ENCODE data around the gene DUSP22.

Gene DUSP22

GRCh38 chr6:307065-307814 is 15.0 kb downstream of the DUSP22 start:
- DNase-seq (ENCODE audit: low read depth), result no peak
- H3K4me3 ChIP-seq (ENCODE audit: low read depth, low read length), result no peak overlapping the region
- TF ChIP-seq CTCF (IDR thresholded peaks at IDR 0.05; ENCODE audit: insufficient read depth, low read depth, low read length, missing control alignments), result no peak

GRCh38 chr6:307874-308273 is 15.6 kb downstream of the DUSP22 start:
- no peak overlapping the region for H3K4me3 ChIP-seq (ENCODE audit: low read depth, low read length)
- no peak for TF ChIP-seq CTCF (IDR thresholded peaks at IDR 0.05; ENCODE audit: insufficient read depth, low read depth, low read length, missing control alignments)
- no peak for DNase-seq (ENCODE audit: low read depth)

- no peak for TF ChIP-seq CTCF (IDR thresholded peaks at IDR 0.05; ENCODE audit: insufficient read depth, low read depth, low read length, missing control alignments)
- no peak for DNase-seq (ENCODE audit: low read depth)
- no peak overlapping the region for H3K4me3 ChIP-seq (ENCODE audit: low read depth, low read length)
These were observed 16.0 kb downstream of the DUSP22 start for GRCh38 chr6:308307-308706.

GRCh38 chr6:308768-309167 is 16.5 kb downstream of the DUSP22 start:
- no peak for DNase-seq (ENCODE audit: low read depth)

DNA sequence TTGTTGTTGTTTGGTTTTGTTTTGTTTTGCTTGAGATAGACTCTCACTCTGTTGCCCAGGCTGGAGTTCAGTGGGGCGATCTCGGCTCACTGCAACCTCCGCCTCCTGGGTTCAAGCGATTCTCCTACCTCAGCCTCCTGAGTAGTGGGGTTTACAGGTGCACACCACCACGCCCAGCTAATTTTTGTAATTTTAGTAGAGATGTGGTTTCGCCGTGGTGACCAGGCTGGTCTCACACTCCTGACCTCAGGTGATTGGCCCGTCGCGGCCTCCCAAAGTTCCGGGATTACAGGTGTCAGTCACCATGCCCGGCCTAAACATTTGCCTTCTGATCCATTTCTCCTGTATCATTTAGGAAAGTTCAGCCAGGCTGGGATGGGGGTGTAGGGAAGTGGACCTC is 17.7 kb downstream of the DUSP22 start:
- DNase-seq (ENCODE audit: low read depth), result no peak
- H3K4me3 ChIP-seq (ENCODE audit: low read depth, low read length), result no peak overlapping the region
- no peak for TF ChIP-seq CTCF (IDR thresholded peaks at IDR 0.05; ENCODE audit: insufficient read depth, low read depth, low read length, missing control alignments)

More at GRCh38 chr6:308768-309167, 16.5 kb downstream of the DUSP22 start:
- no peak for TF ChIP-seq CTCF (IDR thresholded peaks at IDR 0.05; ENCODE audit: insufficient read depth, low read depth, low read length, missing control alignments)
- no peak overlapping the region for H3K4me3 ChIP-seq (ENCODE audit: low read depth, low read length)

DNA sequence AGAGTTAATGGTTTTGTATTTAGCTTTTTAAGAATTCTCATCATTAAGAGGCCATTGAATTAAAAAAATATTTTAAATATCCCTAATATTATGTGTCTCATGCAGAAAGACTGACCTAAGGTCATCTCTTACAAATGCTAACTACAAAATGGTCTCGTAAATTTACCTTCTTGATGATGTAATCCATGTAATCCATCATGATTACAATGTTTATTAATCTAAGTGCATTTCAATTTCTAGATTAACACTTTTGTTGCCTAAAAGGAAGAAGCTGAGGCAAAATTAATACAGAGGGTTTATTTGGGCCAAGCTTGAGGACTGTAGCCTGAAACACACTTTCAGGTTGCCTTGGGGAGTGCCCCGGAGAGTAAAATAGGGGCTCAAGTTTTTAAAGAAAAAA is 18.4 kb downstream of the DUSP22 start:
- no peak for DNase-seq (ENCODE audit: low read depth)
- no peak overlapping the region for H3K4me3 ChIP-seq (ENCODE audit: low read depth, low read length)
- TF ChIP-seq CTCF (IDR thresholded peaks at IDR 0.05; ENCODE audit: insufficient read depth, low read depth, low read length, missing control alignments), result no peak

- no peak overlapping the region for H3K4me3 ChIP-seq (ENCODE audit: low read depth, low read length)
- no peak for DNase-seq (ENCODE audit: low read depth)
- TF ChIP-seq CTCF (IDR thresholded peaks at IDR 0.05; ENCODE audit: insufficient read depth, low read depth, low read length, missing control alignments), result no peak
These were observed 19.5 kb downstream of the DUSP22 start for GRCh38 chr6:311679-312220.
